ENCODE data around the gene AIFM3.
"Not testable (repeated sequence)": the region's sequence is repeated elsewhere in the genome, so short reads cannot be mapped to it uniquely, and the experiment has no call there.

The AIFM3 gene

DNA sequence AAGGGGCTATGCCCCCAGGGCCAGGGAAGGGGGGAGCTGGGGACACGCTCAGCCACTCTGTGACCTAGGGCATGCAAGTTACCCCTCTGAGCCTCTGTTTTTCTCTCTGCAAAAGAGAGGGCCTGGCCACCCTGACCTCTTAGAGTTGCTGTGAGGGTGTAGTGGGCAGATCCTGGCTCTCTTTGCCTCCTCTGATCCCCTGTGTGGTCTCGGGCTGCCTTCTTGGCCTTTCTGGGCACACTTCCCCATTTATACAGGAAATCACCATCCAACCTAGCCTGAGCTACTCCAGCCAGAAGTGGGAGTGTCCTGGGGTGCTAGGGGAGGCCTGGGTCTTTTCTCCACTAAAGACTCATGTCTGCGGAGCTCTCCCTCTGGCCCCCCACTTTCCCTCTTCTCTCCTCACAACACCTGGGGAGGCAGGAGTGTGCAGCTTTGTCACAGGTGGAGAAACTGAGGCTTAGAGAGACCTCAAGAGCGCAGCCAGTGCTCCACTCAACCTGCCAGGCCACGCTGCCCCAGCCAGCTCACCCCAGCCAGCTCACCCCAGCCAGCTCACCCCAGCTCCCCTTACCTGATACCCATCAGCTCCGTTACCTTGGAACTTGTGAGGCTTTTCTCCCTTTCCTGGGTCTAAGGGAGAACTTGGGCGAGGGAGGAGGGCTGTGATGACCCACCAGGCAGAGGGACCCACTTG, 1.4 kb downstream of the AIFM3 start:
- no peak overlapping the region for H3K4me3 ChIP-seq (ENCODE audit: low read length)
- TF ChIP-seq CTCF (IDR thresholded peaks at IDR 0.05; ENCODE audit: insufficient read depth, low read depth, low read length, missing control alignments): no peak
- no peak for DNase-seq (ENCODE audit: low read depth)

DNA sequence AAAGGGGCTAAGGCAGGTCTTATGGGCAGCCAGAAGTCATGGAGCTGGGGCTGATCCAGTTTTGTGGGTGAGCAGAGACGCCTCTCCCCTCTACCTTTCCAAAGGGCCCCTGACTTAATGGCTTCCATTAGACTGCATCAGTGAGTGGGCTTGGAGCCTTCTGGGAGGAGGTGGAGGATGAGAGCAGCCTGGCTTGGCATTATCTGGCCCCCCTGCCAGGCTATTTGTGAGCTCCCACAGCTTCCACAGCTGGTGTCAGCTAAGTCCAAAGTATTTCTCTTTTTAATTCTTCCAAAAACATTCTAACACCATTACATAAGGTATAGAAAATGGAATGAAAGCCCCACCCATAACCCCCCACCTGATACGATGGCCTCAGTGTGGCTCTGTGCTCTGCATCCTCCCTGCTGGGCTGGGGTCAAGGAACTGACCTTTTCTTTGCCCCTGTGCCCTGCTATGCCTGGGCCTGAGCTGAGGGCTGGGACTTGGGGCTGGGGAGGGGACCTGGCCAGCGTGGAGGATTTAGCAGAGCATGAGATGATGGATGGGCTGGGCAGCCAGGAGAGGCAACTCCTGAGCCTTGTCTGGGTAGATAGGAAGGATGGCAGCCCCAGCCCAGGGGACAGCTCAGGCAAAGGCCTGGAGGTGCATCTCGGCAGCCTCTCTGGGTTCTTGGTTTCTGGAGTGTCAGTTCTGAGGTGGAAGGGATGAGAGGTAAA, 4.0 kb downstream of the AIFM3 start:
- no peak overlapping the region for H3K4me3 ChIP-seq (ENCODE audit: low read length)
- no peak for DNase-seq (ENCODE audit: low read depth)
- TF ChIP-seq CTCF (IDR thresholded peaks at IDR 0.05; ENCODE audit: insufficient read depth, low read depth, low read length, missing control alignments): no peak

GRCh38 chr22:20972014-20972694, 5.1 kb downstream of the AIFM3 start:
- H3K4me3 ChIP-seq (ENCODE audit: low read length); DNase-seq (ENCODE audit: low read depth): not testable (repeated sequence)

DNA sequence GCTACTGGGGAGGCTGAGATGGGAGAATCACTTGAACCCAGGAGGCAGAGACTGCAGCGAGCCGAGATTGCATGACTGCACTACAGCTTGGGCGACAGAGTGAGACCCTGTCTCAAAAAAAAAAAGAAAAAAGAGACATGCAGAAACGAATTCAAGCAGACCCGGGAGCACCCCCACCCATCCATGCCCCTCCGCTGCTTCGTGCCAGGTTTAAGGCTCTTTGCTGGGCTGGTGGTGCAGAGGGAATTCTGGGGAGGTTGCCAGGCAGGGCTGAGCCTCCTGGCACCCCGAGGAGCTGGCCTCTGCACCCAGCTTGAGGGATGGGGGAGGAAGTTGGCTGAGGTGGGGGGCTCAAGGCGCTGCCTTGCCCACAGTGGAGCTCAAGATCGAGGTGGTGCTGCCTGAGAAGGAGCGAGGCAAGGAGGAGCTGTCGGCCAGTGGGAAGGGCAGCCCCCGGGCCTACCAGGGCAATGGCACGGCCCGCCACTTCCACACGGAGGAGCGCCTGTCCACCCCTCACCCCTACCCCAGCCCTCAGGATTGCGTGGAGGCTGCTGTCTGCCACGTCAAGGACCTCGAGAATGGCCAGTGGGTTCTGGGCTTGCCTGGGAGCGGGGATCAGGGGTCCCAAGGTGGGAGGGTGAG, 6.0 kb downstream of the AIFM3 start:
- DNase-seq (ENCODE audit: low read depth): no peak
- TF ChIP-seq CTCF (IDR thresholded peaks at IDR 0.05; ENCODE audit: insufficient read depth, low read depth, low read length, missing control alignments): no peak
- H3K4me3 ChIP-seq (ENCODE audit: low read length): no peak overlapping the region

DNA sequence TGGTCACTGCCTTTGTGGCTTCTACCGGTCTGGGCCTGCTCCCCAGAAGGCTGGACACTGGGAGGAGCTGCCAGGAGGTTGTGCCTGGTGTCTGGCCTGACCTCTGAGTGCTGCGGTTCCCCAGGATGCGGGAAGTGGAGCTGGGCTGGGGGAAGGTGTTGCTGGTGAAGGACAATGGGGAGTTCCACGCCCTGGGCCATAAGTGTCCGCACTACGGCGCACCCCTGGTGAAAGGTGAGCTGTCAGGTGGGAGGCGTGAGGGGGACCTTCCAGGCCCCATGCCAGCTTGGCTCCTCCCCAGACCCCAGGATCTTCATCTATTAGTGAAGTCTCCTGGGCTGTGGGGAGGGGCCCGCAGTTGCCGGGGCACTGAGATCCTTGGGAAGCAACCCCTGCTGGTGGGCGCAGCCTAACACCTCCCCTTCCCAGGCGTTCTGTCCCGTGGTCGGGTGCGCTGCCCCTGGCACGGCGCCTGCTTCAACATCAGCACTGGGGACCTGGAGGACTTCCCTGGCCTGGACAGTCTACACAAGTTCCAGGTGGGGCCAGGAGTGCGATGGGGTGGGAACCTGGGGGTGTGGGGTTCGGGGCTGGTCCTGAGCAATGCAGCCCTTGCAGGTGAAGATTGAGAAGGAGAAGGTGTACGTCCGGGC, 6.7 kb downstream of the AIFM3 start:
- no peak for DNase-seq (ENCODE audit: low read depth)
- H3K4me3 ChIP-seq (ENCODE audit: low read length): no peak overlapping the region
- no peak for TF ChIP-seq CTCF (IDR thresholded peaks at IDR 0.05; ENCODE audit: insufficient read depth, low read depth, low read length, missing control alignments)

GRCh38 chr22:20974336-20974955, 7.4 kb downstream of the AIFM3 start:
- TF ChIP-seq CTCF (IDR thresholded peaks at IDR 0.05; ENCODE audit: insufficient read depth, low read depth, low read length, missing control alignments): no peak
- no peak overlapping the region for H3K4me3 ChIP-seq (ENCODE audit: low read length)
- DNase-seq (ENCODE audit: low read depth): no peak
